Stimulated activated CD8-positive, alpha-beta memory T cell treated with anti-CD3 and anti-CD28 coated beads, Interleukin-4, amount 100 ng/mL, for 1 hour (primary cell): Measurements from ENCODE around the gene ADAP2.
"Not testable (repeated sequence)": the region's sequence is repeated elsewhere in the genome, so short reads cannot be mapped to it uniquely, and the experiment has no call there.

Experiments
- DNase-seq, 2 donors: peaks; one replicate each; pipeline ENCODE4 v3.0.0-alpha.2; 2020; ENCODE audit warnings: low read depth in 2 of 2, low spot score in 1 of 2

Gene ADAP2

GRCh38 chr17:30929861-30930260 is 8.1 kb downstream of the ADAP2 start:
- not testable (repeated sequence) for DNase-seq

GRCh38 chr17:30930495-30930894 is 8.8 kb downstream of the ADAP2 start:
- no peak for DNase-seq

DNA sequence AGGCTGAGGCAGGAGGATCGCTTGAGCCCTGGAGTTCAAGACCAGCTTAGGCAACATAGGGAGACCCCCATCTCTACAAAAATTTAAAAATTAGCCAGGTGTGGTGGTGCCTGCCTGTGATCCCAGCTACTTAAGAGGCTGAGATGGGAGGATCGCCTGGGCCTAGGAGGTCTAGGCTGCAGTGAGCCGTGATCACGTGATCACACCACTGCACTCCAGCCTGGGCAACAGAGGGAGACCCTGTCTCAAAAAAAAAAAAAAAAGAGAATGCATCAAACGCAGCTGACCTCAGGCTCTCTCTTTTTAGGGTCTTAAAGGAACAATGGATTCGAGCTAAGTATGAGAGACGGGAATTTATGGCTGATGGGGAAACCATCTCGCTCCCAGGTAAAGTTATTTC is 9.8 kb downstream of the ADAP2 start:
- DNase-seq = not testable (repeated sequence)

- DNase-seq = no peak
Observed at GRCh38 chr17:30933966-30934365, 12.2 kb downstream of the ADAP2 start.

GRCh38 chr17:30939051-30939689 is 17.4 kb downstream of the ADAP2 start:
- no peak for DNase-seq

DNA sequence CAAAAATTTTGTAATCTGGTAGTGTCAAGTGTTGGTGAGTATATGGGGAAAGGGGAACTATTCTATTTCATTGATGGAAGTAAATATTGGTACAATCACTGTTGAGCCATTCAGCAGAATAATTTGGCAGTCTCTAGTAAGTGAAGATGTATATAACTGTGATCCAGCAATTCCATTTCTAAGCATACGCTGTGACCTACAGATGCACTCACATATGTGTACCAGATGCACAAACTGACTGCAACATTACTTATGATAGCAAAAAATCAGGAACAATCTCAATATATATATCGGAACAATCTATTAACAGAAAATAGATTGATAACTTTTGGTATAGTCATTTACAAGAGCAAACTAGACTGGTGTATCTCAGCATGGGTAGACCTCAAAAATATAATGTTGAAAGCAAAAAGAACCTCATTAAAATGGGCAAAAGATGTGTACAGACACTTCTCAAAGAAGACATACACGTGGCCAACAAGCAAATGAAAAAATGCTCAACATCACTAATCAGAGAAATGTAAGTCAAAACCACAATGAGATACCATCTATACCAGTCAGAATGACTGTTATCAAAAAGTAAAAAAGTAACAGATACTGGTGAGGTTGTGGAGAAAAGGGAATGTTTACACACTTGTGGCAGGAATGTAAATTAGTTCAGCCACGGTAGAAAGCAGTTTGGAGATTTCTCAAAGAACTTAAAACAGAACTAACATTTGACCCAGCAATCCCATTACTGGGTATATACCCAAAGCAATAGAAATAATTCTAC is 20.7 kb downstream of the ADAP2 start:
- DNase-seq = no peak

DNA sequence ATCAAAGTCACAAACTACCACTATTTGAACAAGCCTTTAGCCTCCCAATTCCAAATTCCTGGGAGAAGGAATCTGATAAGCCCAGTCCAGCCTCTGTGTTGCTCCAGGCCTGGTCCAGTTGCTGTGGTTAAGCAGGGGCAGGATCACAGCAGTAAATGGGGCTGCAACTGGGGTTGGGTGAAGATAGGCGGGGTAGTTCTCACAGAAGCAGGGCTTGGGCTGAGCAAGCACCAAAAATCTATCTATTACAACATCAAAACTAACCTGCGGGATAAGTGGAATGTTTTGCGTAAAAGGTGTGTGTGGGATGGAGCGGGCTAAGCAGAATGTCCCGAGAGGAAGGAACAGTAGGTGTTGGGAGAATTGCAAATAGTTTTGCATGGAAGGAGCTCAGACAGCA is 26.1 kb downstream of the ADAP2 start:
- DNase-seq = no peak

DNA sequence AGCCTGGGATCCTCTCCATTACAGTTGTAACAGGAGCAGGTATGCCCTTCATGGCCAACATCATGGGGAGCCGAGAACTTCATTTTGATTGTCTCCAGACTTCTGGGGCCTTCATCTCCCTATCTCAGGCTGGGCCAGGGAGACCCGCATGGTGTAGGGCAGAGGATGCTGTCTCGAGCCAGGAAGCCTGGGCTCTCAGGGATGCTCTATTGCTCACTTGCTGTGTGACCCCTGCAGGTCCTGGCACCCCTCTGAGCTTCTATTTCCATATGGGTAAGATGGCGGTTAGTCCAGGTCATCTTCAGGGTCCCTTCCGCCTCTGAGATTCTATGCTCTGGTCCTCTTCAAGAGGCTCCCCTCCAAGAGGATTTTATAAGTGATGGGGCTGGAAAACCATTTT is 28.4 kb downstream of the ADAP2 start:
- DNase-seq = no peak

DNA sequence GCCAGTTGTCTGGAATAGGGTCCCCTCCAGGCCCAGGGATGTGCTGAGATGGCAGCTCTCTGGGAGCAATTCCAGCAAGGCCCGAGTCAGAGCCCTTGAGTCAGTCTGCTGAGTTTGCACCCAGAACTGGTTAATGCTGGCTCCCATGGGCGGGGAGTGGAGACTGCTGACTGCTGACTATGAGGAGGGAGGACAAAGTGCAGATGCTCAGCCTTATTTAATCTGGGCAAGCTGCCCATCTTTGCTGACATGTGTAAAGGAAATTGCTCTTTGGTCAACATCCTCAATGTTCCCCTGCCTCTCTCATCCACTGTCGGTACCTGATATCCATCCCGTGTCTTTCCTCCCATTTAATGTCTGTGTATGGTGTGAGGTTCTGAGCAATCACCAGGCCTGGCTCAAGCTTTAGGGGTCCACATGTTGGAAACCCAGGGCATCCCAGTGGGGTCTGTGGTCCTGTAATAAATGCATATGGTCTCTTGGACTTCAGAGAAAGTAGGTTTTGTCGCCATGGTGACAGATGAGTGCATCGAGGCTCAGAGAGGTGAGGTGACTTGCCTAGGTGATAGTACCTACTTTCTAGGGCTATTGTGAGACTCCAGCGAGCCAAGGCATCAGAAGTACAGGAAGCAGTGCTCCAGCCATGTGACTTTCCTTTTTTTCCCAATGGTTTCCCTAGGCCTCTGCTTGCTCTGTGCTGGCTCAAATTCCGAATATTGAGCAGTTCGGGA is 29.1 kb downstream of the ADAP2 start:
- no peak for DNase-seq

- DNase-seq = no peak
Observed at GRCh38 chr17:30952638-30953393, 31.1 kb downstream of the ADAP2 start.

- DNase-seq = no peak
Observed at GRCh38 chr17:30954046-30954830, 32.5 kb downstream of the ADAP2 start.

- no peak for DNase-seq
Observed at GRCh38 chr17:30956764-30957374, 35.1 kb downstream of the ADAP2 start.

GRCh38 chr17:30957741-30958140 is 36.0 kb downstream of the ADAP2 start:
- no peak for DNase-seq

GRCh38 chr17:30958187-30958586 is 36.4 kb downstream of the ADAP2 start:
- DNase-seq = no peak

DNA sequence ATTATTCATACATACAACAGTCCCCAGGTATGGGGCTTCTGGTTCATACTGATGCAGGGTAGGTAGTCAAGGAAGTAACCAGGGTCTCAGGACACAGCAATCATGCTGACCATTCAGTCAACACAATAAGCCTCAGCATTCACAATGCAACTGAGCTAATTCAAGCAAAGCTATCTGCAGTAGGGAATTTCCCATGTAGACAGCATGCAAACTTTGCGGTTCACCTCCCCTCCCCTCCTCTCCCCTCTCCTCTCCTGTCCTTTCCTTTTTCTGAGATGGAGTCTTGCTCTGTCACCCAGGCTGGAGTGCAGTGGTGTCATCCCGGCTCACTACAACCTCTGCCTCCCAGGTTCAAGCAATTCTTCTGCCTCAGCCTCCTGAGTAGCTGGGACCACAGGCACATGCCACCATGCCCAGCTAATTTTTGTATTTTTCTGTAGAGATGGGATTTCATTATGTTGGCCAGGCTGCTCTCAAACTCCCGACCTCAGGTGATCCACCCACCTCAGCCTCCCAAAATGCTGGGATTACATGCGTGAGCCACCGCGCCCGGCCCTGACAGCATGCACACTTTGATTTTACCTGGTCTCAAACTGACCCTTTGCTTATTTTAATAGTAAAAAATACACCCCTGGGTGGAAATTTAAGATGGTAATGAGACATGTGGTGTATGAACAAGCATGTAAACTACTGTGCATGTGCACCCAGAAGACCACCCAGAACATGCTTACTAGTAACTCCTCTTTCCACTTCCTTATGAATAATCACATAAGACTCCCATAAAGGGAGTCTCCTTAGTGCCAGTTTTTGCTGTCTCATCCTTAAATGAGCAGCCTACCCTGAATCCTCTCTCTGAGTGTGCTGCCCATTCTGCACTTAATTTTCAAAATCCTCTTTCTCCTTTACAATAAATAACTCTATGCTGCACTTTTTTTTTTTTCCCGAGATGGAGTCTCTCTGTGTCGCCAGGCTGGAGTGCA is 39.8 kb downstream of the ADAP2 start:
- no peak for DNase-seq

GRCh38 chr17:30964312-30964711 is 42.6 kb downstream of the ADAP2 start:
- not testable (repeated sequence) for DNase-seq

- no peak for DNase-seq
Observed at GRCh38 chr17:30964876-30965275, 43.1 kb downstream of the ADAP2 start.

GRCh38 chr17:30965686-30966085 is 43.9 kb downstream of the ADAP2 start:
- no peak for DNase-seq

DNA sequence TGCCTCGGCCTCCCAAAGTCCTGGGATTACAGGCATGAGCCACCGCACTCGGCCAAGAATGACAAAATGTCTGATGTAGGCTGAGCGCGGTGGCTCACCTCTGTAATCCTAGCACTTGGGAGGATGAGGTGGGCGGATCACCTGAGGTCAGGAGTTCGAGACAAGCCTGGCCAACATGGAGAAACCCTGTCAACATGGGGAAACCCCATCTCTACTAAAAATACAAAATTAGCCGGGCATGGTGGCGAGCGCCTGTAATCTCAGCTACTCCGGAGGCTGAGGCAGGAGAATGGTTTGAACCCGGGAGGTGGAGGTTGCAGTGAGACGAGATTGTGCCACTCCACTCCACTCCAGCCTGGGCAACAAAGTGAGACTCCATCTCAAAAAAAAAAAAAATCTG is 46.2 kb downstream of the ADAP2 start:
- DNase-seq = not testable (repeated sequence)
